Measurements from ENCODE around the gene CHST9.
"Not testable (repeated sequence)": the region's sequence is repeated elsewhere in the genome, so short reads cannot be mapped to it uniquely, and the experiment has no call there.

Gene CHST9

GRCh38 chr18:27171993-27172392 is 13.1 kb downstream of the CHST9 start:
- DNase-seq (ENCODE audit: low read depth in 2 of 2), result no peak

- DNase-seq (ENCODE audit: low read depth in 2 of 2), result no peak
These were observed 19.7 kb downstream of the CHST9 start for GRCh38 chr18:27165412-27165811.

- DNase-seq (ENCODE audit: low read depth in 2 of 2), result no peak
These were observed 20.2 kb downstream of the CHST9 start for GRCh38 chr18:27164905-27165304.

- not testable (repeated sequence) for DNase-seq (ENCODE audit: low read depth in 2 of 2)
These were observed 21.9 kb downstream of the CHST9 start for GRCh38 chr18:27163197-27163716.

GRCh38 chr18:27149240-27149639 is 35.9 kb downstream of the CHST9 start:
- DNase-seq (ENCODE audit: low read depth in 2 of 2), result not testable (repeated sequence)

- no peak for DNase-seq (ENCODE audit: low read depth in 2 of 2)
These were observed 40.4 kb downstream of the CHST9 start for GRCh38 chr18:27144672-27145071.

- DNase-seq (ENCODE audit: low read depth in 2 of 2), result no peak
These were observed 41.4 kb downstream of the CHST9 start for GRCh38 chr18:27143580-27144287.

GRCh38 chr18:27142891-27143290 is 42.2 kb downstream of the CHST9 start:
- DNase-seq (ENCODE audit: low read depth in 2 of 2), result no peak

GRCh38 chr18:27141876-27142275 is 43.2 kb downstream of the CHST9 start:
- no peak for DNase-seq (ENCODE audit: low read depth in 2 of 2)

- DNase-seq (ENCODE audit: low read depth in 2 of 2), result no peak
These were observed 47.0 kb downstream of the CHST9 start for GRCh38 chr18:27138079-27138478.

GRCh38 chr18:27136208-27136535 is 48.9 kb downstream of the CHST9 start:
- DNase-seq (ENCODE audit: low read depth in 2 of 2), result no peak

- DNase-seq (ENCODE audit: low read depth in 2 of 2), result no peak
These were observed 49.5 kb downstream of the CHST9 start for GRCh38 chr18:27135504-27136207.

- no peak for DNase-seq (ENCODE audit: low read depth in 2 of 2)
These were observed 55.0 kb downstream of the CHST9 start for GRCh38 chr18:27130065-27130630.

GRCh38 chr18:27124196-27124595 is 60.9 kb downstream of the CHST9 start:
- DNase-seq (ENCODE audit: low read depth in 2 of 2), result no peak

GRCh38 chr18:27121108-27121507 is 64.0 kb downstream of the CHST9 start:
- DNase-seq (ENCODE audit: low read depth in 2 of 2), result no peak

GRCh38 chr18:27120246-27120645 is 64.9 kb downstream of the CHST9 start:
- DNase-seq (ENCODE audit: low read depth in 2 of 2), result no peak

- no peak for DNase-seq (ENCODE audit: low read depth in 2 of 2)
These were observed 66.1 kb downstream of the CHST9 start for GRCh38 chr18:27118973-27119372.

GRCh38 chr18:27114842-27115241 is 70.3 kb downstream of the CHST9 start:
- DNase-seq (ENCODE audit: low read depth in 2 of 2), result no peak

GRCh38 chr18:27113358-27113757 is 71.8 kb downstream of the CHST9 start:
- no peak for DNase-seq (ENCODE audit: low read depth in 2 of 2)

- DNase-seq (ENCODE audit: low read depth in 2 of 2), result no peak
These were observed 74.8 kb downstream of the CHST9 start for GRCh38 chr18:27110319-27110718.

GRCh38 chr18:27109451-27109850 is 75.7 kb downstream of the CHST9 start:
- no peak for DNase-seq (ENCODE audit: low read depth in 2 of 2)

GRCh38 chr18:27108842-27109241 is 76.3 kb downstream of the CHST9 start:
- no peak for DNase-seq (ENCODE audit: low read depth in 2 of 2)

- no peak for DNase-seq (ENCODE audit: low read depth in 2 of 2)
These were observed 80.4 kb downstream of the CHST9 start for GRCh38 chr18:27104743-27105142.

Measured in stimulated activated CD4-positive, alpha-beta T cell treated with anti-CD3 and anti-CD28 coated beads, Interleukin-15, amount 100 ng/mL, for 48 hours (primary cell).